SHP77 treated with DMSO at 0.1 percent for 48 hours (cell line): ENCODE results near the gene SPG7.

Experiments used
- DNase-seq: peaks from one replicate; lab custom pipeline; 2025; lab: John Stamatoyannopoulos, UW

SPG7 gene

DNA sequence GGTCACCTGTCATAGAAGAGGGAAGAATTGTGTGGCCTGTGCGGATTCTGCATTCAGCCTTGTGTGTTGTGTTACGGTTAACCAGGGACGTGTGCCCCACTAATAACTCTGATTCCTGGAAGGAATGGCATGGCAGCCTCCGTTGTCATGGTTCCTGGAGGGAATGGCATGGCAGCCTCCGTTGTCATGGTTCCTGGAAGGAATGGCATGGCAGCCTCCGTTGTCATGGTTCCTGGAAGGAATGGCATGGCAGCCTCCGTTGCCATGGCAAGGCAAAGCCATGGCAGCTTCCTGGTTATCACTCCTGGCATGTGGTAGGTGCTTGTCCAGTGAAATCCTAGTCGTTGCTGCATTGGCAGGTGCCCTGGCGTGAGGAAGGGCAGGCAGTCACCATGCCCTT, 8.9 kb downstream of the SPG7 start:
- no peak for DNase-seq

DNA sequence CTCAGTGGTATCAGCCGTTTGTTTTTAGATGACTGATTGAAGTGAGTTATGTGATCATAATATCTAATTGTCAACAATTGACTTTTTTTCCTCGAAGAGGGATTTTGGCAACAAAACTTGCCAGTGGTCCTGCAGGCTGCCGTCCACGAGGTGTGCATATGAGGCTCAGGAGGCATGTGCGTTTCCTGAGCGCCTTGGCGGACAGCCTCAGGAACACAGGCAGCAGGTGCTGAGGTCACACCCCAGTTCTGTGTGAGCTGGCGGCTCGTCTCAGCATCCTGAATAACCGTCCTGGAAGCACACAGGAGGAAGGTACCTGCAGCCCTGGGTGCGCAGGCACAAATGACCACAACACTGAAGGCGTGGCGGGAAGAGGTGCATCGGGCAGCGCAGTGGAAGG, 11.7 kb downstream of the SPG7 start:
- no peak for DNase-seq

DNA sequence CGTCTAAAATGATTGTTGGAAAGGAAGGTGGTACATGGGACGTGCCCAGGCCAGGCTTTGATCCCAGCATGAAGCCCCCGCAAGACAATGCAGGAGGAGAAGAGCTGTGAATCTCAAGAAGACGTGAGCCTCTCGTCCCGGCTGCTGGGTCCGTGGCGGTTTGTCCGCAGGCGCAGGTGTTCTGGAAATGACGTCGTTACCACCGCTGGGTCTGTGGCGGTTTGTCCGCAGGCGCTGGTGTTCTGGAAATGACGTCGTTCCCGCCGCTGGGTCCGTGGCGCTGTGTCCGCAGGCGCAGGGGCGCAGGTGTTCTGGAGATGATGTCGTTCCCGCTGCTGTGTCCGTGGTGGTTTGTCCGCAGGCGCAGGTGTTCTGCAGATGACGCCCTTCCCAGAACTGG, 14.1 kb downstream of the SPG7 start:
- peak; percentile 98 for DNase-seq

DNA sequence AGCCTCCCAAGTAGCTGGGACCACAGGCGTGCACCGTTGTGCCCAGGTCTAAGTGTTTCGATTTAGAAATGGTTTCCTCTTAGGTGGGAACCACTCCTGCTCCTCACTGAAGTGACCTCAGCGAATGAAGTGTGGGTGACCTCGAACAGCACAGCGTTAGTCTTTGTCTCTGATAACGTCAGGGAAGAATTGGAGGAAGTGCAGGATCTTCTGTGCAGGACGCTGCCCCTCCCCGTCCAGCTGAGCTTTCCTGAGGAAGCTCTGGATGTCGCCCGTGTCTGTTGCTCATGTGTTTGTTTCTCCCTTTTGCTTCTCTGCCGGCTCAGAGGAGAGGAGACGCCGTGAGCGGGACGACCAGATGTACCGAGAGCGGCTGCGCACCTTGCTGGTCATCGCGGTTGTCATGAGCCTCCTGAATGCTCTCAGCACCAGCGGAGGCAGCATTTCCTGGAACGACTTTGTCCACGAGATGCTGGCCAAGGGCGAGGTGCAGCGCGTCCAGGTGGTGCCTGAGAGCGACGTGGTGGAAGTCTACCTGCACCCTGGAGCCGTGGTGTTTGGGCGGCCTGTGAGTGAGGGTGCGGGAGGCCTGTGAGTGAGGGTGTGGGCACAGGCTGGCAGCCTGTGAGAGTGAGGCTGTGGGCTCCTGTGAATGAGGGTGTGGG, 15.6 kb downstream of the SPG7 start:
- DNase-seq = no peak

DNA sequence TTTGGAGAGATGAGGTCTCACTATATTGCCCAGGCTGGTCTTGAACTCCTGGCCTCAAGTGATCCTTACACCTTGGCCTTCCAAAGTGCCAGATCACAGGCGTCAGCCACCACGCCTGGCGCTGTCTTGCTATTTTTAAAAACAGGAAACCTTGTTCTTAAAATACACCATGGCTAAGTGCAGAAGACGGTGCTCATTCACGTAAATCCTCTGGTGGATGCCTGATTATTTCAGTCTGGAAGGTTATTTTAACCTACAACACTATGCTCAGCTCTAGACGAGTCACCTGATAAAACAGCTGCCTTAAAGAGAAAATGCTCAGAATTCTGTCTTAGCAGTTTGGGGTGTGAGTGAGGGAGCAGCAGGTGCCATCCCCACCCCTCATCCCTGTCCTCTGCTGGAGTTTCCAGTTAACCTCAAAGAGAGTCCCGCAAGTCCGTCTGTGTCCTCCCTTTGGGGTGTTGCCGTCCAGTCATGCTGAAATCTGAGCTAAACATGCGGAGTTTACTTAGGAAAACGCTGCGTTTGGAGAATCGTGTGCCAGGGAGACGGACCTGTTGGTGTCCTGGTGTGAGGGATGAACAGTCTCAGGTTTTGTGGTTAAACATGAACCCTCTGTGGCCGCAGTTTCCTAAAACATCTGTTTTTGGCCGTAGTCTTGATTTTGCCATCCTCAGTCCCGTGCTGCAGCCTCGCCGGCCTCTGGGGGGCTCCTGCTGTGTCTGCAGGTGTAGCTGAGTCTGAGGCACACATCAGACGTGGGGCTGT, 17.1 kb downstream of the SPG7 start:
- no peak for DNase-seq

DNA sequence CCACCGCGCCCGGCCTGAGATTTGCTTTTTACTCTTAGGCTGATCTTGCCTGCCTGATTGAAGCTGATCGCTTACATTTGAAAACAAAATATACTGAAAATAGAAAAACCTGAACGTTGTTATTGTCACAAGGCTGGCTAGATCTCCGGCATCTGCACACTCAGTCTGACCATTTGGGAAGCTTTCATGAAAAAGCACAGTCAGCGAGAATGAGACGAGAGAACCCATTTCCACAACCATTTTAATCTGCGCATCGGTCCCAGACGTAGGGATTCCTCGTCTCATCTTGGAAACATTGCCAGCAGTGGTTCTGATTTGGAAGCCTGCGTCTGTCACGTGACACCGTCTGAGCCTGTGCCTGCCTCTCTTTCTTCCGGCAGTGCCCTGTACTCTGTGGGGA, 20.9 kb downstream of the SPG7 start:
- no peak for DNase-seq

DNA sequence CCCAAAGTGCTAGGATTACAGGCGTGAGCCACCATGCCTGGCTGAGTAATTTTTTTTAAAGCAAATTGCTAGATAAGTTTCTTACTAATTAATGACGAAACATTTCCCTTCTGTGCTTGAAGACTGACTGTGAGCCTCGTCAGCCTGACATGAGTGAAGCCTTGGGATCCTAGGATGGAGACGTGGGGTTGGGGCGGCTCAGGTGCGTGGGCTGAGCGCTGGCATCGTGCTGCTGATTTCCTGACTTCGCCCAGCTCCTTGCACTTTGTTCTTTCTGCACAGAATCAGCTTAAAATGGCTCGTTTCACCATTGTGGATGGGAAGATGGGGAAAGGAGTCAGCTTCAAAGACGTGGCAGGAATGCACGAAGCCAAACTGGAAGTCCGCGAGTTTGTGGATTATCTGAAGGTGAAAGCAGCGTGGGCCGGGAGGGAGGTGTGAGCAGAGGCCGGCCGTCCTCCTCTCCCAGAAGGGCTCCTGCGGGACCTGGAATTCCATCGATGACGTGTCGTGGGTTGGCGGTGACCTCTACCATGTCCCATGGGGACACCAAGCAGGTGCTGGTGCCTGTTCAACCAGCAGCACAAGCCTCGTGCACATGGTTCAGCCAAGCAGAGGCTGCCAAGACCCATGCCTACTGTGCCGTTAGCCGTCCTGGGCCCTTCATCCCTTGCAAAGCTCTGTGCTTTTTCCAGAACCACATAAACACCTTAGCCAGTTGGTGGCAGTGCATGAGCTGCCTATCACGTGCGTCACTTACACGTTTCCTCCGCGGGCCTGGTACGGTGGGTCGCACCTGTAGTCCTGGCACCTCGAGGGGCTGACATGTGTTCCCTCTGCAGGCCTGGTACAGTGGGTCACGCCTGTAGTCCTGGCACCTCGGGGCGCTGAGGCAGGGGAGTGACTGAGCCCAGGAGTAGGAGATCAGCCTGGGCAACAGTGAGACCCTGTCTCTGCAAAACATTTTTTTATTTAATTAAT, 22.5 kb downstream of the SPG7 start:
- DNase-seq = no peak

DNA sequence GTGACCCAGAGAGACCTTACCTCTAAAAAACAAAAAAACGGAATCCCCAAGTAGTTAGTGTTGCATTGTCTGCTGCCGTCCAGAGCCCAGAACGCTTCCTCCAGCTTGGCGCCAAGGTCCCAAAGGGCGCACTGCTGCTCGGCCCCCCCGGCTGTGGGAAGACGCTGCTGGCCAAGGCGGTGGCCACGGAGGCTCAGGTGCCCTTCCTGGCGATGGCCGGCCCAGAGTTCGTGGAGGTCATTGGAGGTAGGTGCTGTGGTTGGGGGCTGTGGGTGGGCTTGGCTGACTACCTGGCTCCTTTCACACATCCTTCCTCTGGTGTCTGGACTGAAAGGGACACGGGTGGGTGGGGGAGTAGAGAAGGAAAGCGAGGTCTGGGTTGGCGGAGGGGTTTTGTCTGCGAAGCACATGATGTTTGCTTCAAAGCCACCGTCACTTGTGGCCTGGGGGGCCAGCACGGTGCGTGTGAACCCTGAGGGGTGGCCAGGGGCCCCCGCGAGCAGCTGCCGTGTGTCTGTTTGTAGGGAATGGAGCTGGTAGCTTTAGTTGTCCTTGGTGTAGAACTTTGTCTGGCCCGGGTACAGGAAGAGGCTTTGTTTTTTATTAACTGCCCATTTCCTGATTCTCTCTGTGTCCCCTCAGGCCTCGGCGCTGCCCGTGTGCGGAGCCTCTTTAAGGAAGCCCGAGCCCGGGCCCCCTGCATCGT, 23.8 kb downstream of the SPG7 start:
- DNase-seq = no peak

DNA sequence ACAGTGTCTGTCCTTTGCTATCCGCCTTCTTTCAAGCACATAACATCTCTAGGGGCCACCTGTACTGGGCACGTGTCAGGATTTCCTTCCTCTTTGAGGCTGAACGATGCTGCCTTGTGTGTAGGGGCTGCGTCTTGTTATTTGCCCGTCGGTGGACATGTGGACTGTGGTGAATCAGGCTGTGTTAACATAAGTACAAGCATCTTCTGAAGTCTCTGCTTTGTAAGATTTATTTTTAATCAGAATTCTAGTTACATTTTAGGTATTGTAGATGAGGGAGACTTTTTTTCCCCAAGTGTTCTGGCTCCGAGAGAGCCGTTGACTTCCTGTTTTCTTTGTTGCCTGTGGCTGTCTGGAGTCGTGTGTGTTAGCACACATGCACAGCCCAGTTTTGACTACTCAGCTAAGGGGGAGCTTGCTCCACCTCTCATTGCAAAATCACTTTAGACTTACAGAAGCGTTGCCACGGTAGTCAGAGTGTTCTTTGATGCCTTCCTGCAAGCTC, 26.1 kb downstream of the SPG7 start:
- DNase-seq = no peak

DNA sequence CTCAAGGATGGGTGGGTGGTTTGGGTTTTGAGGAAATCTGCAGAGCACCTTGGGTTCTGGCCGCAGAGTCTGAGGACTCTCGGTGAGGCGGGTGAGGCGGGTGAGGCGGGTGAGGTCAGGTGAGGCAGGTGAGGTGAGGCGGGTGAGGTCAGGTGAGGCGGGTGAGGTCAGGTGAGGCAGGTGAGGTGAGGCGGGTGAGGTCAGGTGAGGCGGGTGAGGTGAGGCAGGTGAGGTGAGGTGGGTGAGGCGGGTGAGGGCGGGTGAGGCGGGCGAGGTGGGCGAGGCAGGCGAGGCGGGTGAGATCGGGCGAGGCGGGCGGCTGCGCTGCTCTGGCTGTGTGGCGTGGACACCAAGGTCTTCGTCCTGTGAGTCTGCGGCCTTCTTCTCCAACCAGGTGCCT, 28.2 kb downstream of the SPG7 start:
- no peak for DNase-seq

DNA sequence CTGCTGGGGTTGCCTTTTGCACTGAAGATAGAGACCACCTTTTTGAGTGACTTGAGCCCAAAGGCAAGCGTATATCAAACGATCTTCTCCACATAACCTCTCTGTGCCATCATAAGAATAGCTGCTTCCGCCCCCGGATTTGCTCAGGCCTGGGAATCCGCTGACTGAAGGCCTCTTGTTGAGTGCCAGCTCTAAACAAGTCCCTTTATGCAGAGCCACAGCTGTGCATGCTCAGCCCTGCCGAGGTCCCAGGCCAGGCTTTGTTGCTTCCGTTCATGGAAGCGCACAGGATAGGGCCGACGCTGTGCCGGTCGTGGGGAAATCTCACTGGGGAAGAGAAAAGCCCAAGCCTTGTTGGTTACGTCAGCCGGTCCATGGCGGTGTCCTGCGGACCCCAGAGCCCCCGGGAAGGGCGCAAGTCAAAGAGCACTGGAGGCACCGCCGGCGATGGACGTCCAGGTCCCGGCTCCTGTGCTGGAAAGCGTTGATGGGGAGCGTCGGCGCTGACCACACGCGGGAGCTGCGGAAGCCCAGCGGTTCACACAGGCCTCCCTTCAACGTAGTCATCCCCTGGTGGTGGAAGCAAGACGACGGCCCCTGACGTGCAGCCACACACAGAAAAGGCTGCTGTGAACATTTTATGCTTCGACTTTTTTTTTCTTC, 28.8 kb downstream of the SPG7 start:
- DNase-seq = no peak

DNA sequence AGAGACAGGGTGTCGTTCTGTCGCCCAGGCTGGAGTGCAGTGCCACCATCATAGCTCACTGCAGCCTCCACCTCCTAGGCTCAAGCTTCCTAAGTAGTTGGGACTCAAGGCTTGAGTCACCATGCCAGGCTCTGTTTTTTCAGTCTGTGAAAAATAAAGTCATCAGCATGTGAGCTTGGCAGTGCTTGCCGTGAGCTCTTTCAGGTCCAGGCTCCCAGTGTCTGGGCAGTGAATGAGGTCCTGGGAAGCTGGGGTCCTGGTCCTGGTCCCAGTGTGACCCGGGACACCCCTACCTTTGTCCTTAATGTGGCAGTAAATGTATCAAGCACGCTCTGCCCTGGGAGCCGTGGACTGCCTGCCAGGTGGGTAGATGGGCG, 29.3 kb downstream of the SPG7 start:
- no peak for DNase-seq

DNA sequence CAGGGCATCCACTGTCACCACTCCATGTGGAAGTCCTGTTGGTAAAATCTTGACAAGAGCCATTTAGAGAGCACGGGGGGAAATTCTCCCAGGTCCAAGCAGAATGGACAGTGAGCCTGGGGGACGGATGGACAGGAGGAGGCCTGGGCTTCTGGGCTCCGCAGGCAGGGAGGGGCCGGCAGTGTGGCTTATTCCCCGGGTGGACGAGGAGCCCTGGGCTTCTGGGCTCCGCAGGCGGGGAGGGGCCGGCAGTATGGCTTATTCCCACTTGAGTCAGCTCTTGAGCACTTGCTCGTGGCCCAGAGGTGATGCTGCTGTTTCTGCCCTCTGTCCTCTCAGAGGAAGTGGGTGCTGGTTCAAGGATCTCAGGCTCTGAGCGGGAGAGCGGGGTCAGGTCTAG, 30.1 kb downstream of the SPG7 start:
- no peak for DNase-seq

DNA sequence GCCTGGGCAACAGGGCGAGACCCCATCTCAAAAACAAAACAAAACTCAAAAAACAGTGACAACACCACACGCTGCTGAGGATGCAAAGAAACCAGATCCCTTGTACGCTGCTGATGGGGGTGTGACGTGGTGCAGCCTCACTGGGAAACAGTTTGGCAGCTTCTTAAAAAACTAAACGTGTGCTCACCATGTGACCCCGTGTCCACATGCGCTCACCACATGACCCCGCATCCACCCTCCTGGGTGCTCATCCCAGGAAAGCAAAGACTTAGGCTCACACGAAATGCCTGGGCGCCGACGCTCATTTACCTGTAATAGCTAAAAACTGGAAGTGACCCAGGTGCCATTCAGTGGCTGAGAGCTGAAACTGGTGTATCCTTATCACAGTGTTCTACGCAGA, 32.4 kb downstream of the SPG7 start:
- DNase-seq = no peak

DNA sequence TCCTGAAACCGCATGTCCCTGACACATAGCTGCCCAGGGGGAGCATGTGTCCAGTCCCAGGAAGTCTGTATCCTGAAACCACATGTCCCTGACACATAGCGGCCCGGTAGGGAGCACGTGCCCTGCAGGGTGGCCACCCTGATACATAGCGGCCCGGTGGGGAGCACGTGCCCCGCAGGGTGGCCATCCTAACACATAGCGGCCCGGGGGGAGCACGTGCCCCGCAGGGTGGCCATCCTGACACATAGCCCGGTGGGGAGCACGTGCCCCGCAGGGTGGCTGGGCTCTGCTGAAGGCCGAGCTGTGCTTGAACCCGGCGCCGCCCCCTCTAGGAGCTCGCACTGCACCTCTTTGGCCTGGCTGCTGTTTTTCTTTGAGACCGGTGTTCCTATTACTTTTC, 33.6 kb downstream of the SPG7 start:
- no peak for DNase-seq

DNA sequence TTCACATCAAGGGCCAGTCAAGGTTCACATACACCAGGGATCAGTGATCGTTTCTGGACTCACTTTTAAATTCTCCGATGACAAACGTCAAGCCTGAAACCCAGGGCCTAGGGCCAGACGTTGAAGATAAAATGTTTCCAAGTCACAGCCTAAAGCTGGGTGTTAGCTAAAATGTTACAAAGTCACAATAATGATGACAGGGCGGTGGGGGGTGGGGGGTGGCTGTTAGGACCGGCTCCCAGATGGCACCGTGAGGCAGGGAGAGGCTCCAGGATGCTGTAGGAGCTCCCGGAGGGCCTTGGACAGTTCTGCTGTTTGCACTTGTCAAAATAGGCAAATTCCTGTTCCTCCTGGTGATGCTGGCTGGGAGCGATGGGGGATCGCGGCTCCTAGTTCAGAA, 35.9 kb downstream of the SPG7 start:
- DNase-seq = no peak

DNA sequence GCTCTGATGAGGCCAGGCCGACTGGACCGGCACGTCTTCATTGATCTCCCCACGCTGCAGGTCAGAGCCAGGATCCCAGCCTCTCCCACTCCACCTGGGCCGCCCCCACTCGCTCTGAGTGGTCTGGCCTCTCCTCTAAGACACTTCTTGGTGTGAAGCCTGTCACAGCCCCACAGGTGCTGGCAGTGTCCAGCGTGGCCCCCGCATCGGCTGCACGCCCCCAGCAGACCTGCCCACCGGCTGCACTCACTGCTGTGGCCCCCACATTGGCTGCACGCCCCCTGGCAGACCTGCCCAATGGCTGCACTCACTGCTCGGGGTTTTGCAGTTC, 36.5 kb downstream of the SPG7 start:
- no peak for DNase-seq

DNA sequence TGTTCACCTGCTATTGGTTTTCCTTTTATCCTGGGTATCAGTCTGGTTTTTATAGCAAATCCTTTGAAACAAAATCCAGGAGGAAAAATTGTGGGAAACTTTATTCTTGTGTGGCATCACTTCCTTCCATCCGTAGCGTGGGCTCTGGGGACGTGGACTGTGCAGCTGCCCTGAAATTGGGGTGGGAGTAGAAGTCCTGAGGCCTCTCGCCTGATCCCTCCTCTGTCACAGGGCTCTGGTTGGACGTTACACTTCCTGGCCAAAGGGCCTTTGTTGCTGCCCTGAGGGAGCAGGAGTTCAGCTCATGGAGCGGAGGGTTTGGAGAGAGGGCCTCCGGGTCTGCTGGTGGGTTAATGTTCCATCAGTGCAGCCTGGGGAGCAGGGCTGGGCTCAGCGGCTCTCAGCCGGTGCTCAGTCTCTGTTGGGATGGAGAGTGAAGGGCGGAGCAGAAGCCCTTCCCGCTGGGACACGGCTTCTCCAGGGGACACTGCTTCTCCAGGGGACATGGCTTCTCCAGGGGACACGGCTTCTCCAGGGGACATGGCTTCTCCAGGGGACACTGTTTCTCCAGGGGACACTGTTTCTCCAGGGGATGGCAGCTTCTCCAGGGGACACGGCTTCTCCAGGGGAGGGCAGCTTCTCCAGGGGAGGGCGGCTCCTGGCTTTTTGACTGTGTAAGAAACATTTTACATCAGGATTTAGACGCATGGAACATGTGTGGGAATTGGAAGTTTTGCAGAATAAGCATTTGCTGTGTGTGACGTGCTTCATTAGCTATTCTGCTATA, 37.0 kb downstream of the SPG7 start:
- no peak for DNase-seq

DNA sequence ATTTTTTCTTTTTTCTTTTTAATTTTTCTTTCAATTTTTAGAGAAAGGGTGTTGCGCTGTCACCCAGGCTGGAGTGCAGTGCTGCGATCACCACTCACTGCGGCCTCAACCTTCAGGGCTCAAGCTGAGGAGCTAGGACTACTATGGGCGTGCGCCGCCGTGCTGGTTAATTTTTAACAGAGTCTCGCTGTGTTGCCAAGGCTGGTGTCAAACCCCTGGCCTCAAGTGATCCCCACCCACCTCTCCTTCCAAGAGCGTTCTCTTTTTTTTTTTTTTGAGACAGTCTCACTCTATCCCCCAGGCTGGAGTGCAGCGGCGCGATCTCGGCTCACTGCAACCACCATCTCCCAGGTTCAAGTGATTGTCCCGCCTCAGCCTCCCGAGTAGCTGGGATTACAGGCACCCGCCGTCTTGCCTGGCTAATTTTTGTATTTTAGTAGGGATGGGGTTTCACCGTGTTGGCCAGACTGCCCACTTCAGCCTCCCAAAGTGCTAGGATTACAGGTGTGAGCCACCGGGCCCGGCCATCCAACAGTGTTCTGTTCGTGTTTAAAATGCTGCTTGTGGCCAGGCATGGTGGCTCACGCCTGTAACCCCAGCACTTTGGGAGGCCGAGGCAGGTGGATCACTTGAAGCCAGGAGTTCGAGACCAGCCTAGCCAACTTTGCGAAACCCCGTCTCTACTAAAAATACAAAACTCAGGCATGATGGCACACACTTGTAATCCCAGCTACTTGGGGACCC, 37.8 kb downstream of the SPG7 start:
- DNase-seq = no peak

DNA sequence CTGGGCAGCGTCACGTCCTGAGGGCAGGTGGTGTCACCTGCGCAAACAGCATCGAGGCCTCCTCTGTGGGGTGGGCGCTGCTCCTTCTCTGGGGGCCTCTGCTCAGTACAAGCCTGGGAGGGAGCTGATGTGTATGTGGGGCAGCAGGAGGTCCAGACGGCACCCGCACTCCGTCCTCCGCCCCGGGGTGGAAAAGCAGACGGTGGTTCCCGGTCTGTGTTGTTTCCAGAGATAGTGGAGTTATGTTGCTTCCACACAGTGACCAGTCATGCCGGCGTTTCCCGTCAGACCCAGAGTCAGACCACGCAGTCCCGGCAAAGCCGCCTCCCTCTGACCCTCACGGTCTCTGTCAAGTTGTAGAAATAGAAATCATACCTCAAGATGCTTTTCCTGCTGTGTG, 38.6 kb downstream of the SPG7 start:
- DNase-seq = no peak
